ENCODE measurements around the gene IL6. TPM values are rescaled to one million over a fixed set of nuclear protein-coding genes. Genes with fewer than 3 reads are reported as not detected.
A peak's percentile ranks its signal among the peaks of the same experiment; 100 is the strongest.

The IL6 gene
- total and polyA plus RNA-seq, 9 of the 15 experiments (the other 6 are each of a cell fraction or from before 2014, with no cell fraction given) = 0.76 to 2.9 (median 1.5) TPM

- TF ChIP-seq GTF2A2 (tag; IDR thresholded peaks at IDR 0.05) (no peak), ATF7 (IDR thresholded peaks at IDR 0.05) (no peak), ZNF75A (CRISPR knock-in tag; IDR thresholded peaks at IDR 0.05) (no peak), CBX5 (IDR thresholded peaks at IDR 0.05; ENCODE audit: borderline replicate concordance, low read depth) (no peak), XRCC5 (IDR thresholded peaks at IDR 0.05; ENCODE audit: low read depth, low read length) (no peak), ELK1 (CRISPR knock-in tag; IDR thresholded peaks at IDR 0.05) (no peak), ZNF592 (IDR thresholded peaks at IDR 0.05) (peak; percentile 61; the same call in 1 of the 2 replicates), ZNF311 (CRISPR knock-in tag; IDR thresholded peaks at IDR 0.05) (peak; percentile 72; the same call in 1 of the 2 replicates), CHD2 (IDR thresholded peaks at IDR 0.05; ENCODE audit: low read depth, low read length) (no peak), VEZF1 (CRISPR knock-in tag; IDR thresholded peaks at IDR 0.05) (peak; percentile 35; the same call in 1 of the 2 replicates), CBX8 (IDR thresholded peaks at IDR 0.05; ENCODE audit: borderline replicate concordance, extremely low read depth, low read depth, low read length, poor library complexity, severe bottlenecking) (no peak), MTA1 (IDR thresholded peaks at IDR 0.05; ENCODE audit: borderline replicate concordance) (no peak), RBM14 (IDR thresholded peaks at IDR 0.05; ENCODE audit: borderline replicate concordance, insufficient read depth, low read depth, low read length) (no peak), MAZ (CRISPR knock-in tag; conservative IDR thresholded peaks at IDR 0.05 in 1 of 2, IDR thresholded peaks at IDR 0.05 in 1 of 2) (0 out of 4 replicates have a peak, but pooled peaks of 1 of the 2 experiments have one; percentile 39), TAF7 (tag; IDR thresholded peaks at IDR 0.05) (no peak), ARID1B (IDR thresholded peaks at IDR 0.05) (no peak), HMG20B (CRISPR knock-in tag; IDR thresholded peaks at IDR 0.05) (no peak), SMAD1 (IDR thresholded peaks at IDR 0.05; ENCODE audit: low read depth, low read length, partially characterized antibody) (no peak), SPI1 (IDR thresholded peaks at IDR 0.05; ENCODE audit: borderline replicate concordance, low read depth, low read length) (peak; percentile 34; the same call in 1 of the 2 replicates), E2F6 (IDR thresholded peaks at IDR 0.05; ENCODE audit: borderline replicate concordance in 1 of 2, extremely low read depth in 1 of 2, insufficient read depth in 1 of 2, insufficient read length in 1 of 2, low read depth in 1 of 2, low read length in 1 of 2, poor library complexity in 1 of 2, severe bottlenecking in 1 of 2) (no peak)
Measured at GRCh38 chr7:22694597-22695207, 32.3 kb upstream of the IL6 start (continued).
